Fibroblast of skin of abdomen (primary cell): Measurements from ENCODE around the gene SGMS1.
"Not testable (repeated sequence)": the region's sequence is repeated elsewhere in the genome, so short reads cannot be mapped to it uniquely, and the experiment has no call there.

ENCODE experiments used
- DNase-seq: peaks from one replicate; pipeline ENCODE4 v3.0.0-alpha.2; 2013

Gene SGMS1

DNA sequence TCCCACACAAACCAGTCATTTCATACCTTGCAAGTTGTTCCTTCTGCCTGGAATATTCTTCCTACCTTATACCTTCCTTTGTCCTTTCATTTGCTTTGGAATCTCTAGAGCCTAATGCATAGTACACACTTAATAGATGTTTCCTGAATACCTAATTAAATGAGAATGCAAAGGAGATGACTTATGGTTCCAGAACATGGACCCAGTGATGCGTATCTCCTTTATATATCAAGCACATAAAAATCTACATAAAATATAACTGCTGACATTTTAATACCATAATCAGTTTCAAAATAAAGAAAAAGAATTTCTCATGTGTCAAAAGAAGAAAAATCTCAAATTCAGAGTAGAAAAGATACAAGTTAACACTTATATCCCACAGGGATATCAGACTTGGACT is 261.8 kb downstream of the SGMS1 start:
- no peak for DNase-seq

DNA sequence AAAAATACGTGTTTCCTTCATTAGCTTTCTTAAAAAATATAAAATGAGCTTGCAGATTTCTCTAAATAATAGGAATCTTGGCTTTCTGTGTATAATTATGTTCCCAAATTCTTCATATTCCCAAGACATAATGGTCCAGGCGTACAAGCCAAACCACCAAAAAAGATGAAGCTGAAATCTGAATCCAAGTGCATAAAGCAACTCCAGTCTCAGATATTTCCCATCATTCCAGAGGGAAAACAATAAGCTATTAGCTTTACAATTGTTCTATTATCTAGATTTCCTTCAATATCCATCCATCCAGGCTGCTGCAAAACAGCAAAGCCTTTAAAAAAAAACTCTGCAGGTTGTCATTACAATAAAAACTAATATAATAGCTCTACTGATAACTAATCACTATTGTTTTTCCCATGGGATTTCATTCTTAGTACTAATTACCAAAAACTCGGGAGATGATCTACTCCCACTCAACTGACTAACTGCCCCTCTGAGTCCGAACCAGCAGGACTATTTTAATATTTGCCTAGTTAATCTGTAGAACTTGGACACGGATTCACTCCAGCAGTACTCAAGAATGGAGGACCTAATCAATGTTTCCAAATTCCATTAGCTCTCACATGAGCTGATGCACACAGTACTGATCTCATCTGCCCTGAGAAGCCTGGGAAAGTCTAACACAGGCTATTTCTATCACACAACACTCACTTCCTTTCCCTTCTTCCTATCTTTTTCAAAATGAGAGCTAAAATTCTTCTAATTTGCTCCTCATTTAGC is 263.5 kb downstream of the SGMS1 start:
- no peak for DNase-seq

DNA sequence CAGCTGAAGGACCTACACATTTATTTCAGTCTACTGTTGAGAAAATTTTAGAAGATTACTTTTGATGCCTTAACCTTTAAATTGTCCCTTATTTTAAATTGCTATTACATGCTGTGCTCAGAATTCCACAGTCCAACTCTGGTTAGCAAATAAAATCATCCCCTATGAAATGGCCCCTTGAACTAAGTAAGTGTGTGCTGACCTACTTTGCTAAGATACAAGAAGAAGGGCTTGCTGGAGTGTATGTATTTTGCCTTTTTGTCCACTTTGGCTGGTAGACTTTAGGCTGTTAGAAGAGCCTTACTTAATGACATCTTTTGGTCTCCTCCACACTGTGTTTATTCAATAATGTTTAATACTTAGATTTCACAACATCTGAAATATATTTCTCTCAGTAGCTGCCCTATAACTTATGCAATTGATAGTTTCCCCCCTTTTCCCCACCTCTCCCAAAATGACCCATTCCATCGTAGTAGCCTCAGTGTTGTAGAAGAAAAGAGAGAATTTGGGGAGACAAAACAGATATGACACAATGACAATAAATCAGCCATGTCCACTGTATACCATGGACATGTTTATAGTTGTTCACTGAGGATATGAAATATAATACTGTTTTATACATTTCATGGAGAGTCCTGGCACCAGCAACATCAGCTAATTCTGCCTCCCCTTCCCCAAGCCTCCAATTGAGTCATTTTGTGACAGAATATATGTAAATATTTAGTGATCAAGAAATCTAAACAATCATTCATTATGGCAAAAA is 264.6 kb downstream of the SGMS1 start:
- no peak for DNase-seq

DNA sequence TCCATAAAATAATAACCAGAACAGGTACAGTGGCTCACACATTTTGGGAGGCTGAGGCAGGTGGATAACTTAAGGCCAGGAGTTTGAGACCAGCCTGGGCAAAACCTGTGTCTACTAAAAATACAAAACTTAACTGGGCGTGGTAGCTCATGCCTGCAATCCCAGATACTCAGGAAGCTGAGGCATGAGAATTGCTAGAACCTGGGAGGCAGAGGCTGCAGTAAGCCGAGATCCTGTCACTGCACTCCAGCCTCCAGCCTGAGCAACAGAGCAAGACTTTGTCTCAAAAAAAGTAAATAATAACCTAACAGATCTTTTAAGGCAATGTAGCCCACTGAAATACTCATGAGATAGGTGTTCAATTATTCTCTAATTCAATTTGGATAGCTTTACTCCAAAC is 265.3 kb downstream of the SGMS1 start:
- DNase-seq: no peak

DNA sequence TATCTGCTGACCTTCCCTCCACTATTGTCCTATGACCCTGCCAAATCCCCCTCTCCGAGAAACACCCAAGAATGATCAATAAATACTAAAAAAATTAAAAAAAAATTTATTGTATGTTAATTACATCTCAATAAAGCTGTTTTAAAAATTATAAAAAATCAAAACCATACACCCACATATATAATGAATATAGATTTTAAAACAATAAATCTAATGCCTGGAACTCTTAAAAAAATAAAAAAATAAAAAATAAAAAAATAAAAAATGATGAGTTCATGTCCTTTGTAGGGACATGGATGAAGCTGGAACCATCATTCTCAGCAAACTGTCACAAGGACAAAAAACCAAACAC is 267.3 kb downstream of the SGMS1 start:
- DNase-seq: not testable (repeated sequence)

DNA sequence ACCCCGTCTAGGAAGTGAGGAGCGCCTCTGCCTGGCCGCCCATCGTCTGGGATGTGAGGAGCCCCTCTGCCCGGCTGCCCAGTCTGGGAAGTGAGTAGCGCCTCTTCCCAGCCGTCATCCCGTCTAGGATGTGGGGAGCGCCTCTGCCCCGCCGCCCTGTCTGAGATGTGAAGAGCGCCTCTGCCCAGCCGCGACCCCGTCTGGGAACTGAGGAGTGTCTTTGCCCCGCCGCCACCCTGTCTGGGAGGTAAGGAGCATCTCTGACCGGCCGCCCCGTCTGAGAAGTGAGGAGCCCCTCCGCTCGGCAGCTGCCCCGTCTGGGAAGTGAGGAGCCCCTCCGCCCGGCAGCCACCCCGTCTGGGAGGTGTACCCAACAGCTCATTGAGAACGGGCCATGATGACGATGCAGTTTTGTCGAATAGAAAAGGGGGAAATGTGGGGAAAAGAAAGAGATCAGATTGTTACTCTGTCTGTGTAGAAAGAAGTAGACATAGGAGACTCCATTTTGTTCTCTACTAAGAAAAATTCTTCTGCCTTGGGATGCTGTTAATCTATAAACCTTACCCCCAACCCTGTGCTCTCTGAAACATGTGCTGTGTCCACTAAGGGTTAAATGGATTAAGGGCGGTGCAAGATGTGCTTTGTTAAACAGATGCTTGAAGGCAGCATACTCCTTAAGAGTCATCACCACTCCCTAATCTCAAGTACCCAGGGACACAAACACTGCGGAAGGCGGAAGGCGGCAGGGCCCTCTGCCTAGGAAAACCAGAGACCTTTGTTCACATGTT is 267.9 kb downstream of the SGMS1 start:
- DNase-seq: not testable (repeated sequence)

DNA sequence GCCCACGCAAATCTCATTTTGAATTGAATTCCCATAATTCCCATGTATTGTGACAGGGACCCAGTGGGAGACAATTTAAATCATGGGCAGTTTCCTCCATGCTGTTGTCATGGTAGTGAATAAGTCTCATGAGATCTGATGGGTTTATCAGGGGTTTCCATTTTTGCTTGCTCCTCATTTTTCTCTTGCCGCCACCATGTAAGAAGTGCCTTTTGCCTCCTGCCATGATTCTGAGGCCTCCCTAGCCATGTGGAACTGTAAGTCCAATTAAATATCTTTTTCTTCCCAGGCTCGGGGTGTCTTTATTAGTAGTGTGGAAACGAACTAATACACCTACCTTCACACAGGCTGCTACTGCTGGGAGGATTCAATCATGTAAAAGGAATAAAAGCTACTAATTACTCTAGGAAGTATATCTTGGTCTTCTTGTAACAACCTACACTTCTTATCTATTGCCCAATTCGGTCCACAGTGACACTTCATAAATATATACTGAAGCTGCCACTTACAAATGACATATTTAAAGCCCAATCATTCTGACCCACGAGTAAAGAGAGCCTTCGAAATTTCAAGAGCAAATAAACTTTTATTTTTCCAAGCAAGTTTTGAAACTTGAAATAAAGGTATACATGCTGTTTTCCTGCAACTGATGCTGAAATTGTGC is 272.1 kb downstream of the SGMS1 start:
- no peak for DNase-seq

DNA sequence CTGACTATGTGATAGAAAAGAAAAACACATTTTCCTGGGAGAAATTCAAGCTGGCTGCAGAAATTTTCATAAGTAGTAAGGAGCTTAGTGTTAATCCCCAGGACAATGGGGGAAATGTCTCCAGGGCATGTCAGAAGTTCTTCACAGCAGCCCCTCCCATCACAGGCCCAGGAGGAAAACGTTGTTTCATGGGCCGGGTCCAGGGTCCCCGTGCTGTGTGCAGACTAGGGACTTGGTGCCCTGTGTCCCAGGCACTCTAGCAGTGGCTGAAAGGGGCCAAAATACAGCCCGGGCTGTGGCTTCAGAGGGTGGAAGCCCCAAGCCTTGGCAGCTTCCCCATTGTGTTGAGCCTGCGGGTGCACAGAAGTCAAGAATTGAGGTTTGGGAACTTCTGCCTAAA is 273.4 kb downstream of the SGMS1 start:
- no peak for DNase-seq

DNA sequence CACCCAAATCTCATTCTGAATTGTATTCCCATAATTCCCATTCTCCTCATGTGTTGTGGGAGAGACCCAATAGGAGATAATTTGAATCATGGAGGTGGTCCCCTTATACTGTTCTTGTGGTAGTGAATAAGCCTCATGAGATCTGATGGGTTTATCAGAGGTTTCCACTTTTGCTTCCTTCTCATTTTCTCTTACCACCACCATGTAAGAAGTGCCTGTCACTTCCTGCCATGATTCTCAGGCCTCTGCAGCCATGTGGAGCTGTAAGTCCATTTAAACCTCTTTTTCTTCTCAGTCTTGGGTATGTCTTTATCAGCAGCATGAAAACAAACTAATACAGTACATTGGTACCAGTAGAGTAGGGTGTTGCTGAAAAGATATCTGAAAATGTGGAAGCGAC is 274.2 kb downstream of the SGMS1 start:
- no peak for DNase-seq

DNA sequence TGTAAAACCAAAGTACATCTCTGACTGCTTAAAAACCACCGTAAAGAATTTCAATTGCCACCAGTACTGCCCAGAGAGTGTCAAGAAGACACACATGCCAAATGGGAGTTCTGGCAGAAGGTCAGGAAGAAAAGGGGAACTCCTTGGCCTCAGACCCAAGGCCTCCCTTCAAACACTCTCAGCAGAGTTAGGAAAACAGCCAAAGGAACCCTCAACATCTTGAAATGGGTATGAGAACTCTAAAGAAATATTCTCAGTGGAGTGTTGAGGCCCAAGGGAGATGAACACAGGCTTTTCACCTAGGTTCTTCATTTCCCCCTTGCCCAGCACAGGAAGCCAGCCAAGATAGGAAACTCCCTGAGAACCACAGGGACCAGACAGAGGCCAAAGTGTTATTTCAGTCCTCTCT is 276.4 kb downstream of the SGMS1 start:
- DNase-seq: no peak

DNA sequence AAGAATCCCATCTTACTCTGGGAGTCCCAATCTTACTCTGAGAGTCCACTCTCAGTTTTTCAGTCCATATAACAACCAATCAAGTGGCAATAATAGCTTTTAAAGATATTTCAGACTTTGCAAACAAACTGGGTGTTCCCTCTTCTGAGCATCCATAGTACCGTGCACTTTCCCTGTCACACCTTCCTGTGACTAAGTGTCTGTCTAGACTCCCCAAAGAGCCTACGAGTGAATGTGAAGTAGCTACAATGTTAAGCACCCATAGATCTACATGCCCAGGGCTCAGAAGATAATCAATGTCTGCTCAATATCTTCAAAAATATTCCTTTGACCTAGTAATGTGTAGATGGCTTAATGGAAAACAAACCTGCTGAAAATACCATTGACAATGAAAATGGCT is 276.8 kb downstream of the SGMS1 start:
- no peak for DNase-seq

DNA sequence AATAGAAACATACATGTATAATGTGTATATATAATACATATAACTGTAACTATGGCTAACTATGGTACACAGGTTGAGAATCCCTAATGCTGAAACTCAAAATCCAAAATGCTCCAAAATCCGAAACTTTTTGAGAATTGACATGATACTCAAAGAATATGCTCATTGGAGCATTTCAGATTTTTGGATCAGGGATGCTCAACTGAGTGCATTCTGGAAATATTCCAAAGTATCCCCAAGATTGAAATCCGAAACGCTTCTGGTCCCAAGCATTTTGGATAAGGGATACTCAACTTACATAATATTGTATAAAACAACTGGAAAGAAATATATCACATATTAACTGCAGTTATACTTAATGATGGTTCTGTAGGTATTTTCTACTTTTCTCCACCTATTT is 278.2 kb downstream of the SGMS1 start:
- DNase-seq: no peak

DNA sequence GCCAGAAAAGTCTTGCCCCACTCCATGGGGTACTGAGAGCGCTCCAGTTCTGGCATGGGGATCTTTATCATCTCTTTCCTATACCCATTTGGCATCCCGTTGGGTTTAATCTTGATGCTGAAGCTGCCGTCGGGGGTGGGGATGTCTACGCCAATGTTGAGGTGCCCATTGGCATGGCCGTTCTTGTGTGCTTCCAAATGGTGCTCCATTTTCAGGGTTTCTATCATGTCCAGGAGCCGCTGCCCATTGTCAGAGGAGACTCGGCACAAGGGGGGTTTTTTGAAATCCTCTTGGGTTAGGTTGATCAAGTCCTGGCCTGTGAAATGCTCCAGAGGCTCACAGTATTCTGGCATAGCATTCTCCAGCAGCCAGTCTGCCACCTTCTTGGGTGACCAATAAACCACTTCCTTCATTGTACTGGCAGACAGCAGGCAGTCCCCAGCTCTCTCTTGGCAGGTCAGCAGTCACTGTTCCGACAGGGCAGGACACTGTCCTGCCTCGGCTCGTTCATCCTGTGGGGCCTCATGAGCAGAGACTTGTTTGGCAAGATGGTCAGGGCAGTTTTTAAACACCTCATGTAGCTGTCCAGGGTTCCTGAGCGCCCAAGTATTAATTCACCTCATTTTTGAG is 279.9 kb downstream of the SGMS1 start:
- no peak for DNase-seq

DNA sequence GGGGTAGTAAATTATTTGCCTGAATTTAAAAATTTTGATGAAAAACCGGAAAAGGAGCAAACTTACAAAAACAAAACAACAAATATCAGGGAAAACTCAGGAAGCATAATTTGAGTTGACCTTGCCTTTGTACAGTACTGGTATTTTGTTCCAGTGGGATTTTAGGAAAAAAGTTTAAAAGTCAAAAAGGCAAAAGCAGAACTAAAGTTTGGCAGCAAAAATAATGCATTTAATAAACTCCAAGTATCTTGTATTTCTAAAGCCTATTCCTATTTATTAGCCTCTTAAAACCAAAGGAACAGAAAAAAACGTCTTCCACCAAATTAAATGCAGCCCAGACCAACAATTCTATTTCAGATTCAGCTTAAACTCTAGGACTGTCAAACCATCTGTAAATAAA is 281.8 kb downstream of the SGMS1 start:
- no peak for DNase-seq

DNA sequence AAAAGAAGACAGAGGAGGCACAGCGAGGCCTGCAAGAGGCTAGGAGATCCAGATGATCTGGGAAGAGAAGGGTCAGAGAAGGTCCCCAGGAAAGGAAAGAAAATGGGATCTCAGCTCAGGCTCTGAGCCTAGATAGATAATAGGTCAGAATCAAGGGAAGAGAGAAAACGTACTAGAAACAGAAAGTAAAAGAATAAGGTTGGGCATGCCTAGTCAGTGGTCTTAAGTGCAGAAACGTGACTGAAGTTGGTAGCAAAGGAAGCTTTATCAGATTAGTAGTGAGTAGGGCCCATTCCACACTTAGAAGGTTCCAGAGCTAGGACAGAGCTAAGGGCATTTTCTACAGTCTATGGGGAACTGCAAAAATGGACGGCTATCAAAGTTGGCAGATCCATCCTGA is 287.6 kb downstream of the SGMS1 start:
- no peak for DNase-seq

DNA sequence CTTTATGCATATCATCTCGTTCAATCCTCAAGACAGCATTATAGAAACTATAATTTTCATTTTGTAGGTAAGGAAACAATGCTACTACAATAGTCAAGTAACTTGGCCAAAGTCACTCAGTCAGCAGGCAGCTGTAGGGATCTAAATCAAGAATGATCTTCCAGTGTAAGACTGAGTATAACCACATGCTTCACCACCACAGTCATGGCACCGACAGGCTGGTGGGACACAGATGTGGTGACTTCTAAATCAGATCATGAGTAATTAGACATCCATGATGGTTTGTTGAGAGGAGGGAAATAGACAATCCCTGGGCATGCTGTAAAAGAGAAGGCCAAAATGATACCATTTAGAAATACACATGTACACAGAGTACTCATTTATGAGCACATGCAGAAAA is 288.4 kb downstream of the SGMS1 start:
- DNase-seq: no peak

DNA sequence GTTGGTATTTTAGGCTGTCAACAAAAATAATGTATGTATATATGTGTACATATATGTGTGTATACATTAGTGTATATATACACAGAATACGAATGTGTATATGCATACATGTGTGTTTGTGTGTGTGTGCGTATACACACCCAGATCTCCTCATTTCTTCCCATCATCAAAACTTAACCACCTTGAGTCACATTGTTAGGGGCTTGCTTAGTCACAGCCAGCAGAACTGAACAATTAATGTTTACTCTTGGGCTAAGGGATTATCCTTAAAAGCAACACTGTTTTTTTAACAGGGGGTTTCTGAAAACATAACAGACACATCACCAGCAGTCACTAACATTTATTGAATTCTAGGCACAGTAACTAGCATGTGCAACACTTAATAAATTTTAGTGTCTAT is 289.5 kb downstream of the SGMS1 start:
- no peak for DNase-seq

DNA sequence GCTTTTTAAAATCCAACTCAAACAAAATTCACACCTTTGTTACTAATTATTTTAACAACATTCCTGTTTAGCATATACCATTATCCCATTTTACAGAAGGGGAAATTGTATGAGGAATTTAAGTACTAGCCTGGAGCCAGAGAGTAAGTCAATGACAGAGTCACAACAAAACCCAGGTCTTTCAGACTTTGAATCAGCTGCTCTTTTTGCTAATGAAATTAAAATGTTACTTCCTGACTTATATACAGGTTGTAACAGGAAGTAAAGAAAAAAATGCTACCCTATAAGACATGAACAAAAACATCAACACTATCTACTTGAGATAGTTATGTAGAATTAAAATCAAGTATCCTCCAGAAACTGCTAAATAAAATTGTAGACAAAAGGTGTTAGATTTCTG is 289.9 kb downstream of the SGMS1 start:
- DNase-seq: no peak

DNA sequence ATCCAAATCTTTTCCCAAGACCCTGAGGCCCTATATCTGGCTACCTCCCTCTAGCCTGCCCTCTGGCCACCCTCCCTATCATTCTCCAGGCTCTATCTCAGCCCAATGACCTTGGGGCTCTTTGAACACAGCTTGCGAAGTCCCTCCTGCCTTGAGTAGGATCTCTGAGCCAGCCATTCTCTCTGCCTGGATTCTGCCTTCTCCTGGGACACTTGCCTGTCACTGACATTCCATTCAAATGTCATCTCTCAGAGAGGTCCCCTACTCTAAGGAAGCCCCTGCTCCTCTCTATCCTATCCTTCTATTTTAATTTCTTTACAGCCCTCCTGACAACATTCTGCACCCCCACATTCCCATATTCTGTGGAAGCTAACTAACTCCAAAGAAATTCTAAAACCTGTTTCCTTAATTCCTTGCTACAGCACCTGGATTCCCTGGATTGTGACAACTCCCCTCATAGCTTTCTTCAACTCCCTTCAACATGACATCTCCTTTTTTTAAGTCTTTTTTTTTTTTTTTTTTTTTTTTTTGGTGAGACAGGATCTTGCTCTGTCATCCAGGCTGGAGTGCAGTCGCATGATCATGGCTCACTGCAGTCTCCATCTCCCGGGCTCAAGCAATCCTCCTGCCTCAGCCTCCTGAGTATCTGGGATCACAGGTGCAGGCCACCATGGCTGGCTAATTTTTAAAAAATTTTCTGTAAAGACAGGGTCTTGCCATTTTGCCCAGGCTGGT is 291.5 kb downstream of the SGMS1 start:
- no peak for DNase-seq

DNA sequence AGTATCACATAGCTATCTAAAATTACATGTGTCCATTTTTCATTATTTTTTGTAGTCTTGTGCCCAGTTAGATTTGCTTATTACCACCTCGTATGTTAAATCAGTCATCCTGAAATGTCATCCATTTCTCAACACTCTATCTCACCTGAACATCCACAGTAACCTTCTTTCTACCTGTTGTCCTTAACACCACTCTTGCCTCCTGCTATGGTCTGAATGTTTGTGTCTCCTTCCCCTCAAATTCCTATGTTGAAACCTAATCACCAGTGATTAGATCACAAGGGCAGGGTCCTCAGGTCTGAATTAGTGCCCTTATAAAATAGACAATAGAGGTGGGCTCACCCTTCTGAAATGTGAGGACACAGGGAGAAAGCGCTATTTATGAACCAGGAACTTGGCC is 292.3 kb downstream of the SGMS1 start:
- DNase-seq: no peak

DNA sequence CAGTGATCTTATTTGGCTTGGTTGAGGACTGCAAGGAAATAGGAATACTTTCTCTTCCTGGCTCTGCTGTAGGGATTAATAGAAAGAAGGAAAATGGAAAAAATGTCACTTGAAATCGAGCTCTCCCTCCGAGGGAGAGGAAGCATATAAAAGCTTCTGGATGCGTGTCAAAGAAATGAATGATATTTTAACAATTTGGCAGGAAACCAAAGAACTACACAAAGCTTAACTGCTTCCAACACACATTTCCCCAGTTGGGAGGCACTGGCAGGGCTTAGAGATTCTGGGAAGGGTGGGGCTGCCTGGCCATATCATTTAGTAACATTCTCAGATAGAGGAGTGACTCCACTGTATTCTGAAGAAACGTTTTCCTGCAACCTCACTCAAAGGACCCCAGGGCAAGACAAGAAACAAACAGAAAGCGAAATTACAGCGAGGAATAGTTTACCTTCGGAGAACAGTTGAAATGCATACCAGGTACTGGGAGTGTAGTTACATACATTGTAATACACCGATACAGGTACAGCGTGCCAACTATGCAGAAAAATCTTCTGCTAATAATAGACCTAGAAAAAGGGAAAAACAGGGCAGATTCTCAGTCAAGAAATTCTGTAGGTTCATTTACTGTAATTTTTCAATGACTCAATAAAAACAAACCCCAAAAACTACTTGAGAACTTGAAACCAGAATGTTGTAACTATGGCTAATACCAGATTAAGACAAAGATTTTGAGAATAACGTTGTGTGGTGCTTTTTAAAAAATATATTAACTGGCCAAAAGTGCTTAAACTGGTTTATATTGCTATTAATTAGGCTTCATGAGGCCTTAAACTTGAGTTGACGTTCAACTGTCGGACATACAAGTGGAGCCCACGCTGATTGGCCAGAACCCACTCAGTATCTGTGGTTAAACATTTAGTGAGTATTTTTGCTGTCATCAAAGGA is 296.7 kb downstream of the SGMS1 start:
- DNase-seq: peak; percentile 85
